HCT116 (cell line): ENCODE measurements around the gene PEX11G. TPM values are rescaled to one million over a fixed set of nuclear protein-coding genes. Genes with fewer than 3 reads are reported as not detected.

Experiments used
- ATAC-seq: fragments of 200-7000 bp; cut with Tn5 transposase; 2 replicates; pipeline ENCODE4 v1.9.1; 2020; ENCODE audit warnings: mild to moderate bottlenecking, moderate library complexity
- BruUV-seq: library from RNA; stranded (reverse); fragments of 400-500 nt; replicated peaks from 2 replicates; lab custom pipeline; 2021; lab: Mats Ljungman, UMichigan
- CTCF ChIA-PET: fragments of 300-600 bp; sonication (Branson Sonifier 250); formaldehyde crosslinking; loops from one replicate; lab custom pipeline; 2021; ENCODE audit warnings: antibody characterized with exemption; lab: Charles Lee
- POLR2A ChIA-PET: fragments of 300-600, 350-600 bp; sonication (Branson Sonifier 250); formaldehyde crosslinking; loops from one replicate; lab custom pipeline; 2021; ENCODE audit warnings: antibody characterized with exemption; lab: Charles Lee
- RAD21 ChIA-PET, 2 experiments: fragments of 300-600 bp; sonication (Branson Sonifier 250); formaldehyde crosslinking; loops; one replicate each; lab custom pipeline; 2023; ENCODE audit warnings: low total read pairs in 2 of 2; ENCODE audit not compliant: uncharacterized antibody in 2 of 2, unreplicated experiment in 2 of 2, low non-redundant PET in 1 of 2; lab: Charles Lee
- DNase-seq: peaks from one replicate; pipeline ENCODE4 v3.0.0-alpha.2; 2010; ENCODE audit warnings: low read depth, low spot score
- H2AFZ ChIP-seq: fragments of 200-600 bp; shearing (Covaris generic), sonication (generic); 2 replicates; pipeline ENCODE4 v1.6.1; 2017; ENCODE audit warnings: low read depth, mixed run types, mixed read lengths, antibody characterized with exemption, low read length; ENCODE audit not compliant: poor library complexity, severe bottlenecking
- H3K27ac ChIP-seq: 2 replicates; pipeline ENCODE4 v1.5.1; 2012; ENCODE audit warnings: low read depth, low read length
- H3K27me3 ChIP-seq: fragments of 200-600 bp; sonication (generic); 2 replicates; pipeline ENCODE4 v1.6.1; 2016; ENCODE audit warnings: mixed run types, low read length, mixed read lengths; ENCODE audit not compliant: insufficient read depth
- H3K36me3 ChIP-seq, 2 experiments: fragments of 200-500 bp in 1 of 2; fragments of 200-600 bp in 1 of 2; sonication (Bioruptor generic) in 1 of 2; sonication (generic) in 1 of 2; 2 replicates each; pipeline versions ENCODE4 v1.5.1 to v1.6.1; 2014 to 2016; ENCODE audit warnings: low read length in 2 of 2, inconsistent platforms in 1 of 2, mixed read lengths in 1 of 2, mixed run types in 1 of 2; ENCODE audit not compliant: insufficient read depth in 2 of 2, control insufficient read depth in 1 of 2
- H3K4me1 ChIP-seq, 2 experiments: fragments of 200-600 bp in 1 of 2; sonication (generic) in 1 of 2; 2 replicates each; pipeline versions ENCODE4 v1.5.1 to v1.6.1; 2012 to 2017; ENCODE audit warnings: low read length in 2 of 2, inconsistent platforms in 1 of 2, mild to moderate bottlenecking in 1 of 2, mixed read lengths in 1 of 2, mixed run types in 1 of 2, moderate library complexity in 1 of 2; ENCODE audit not compliant: insufficient read depth in 2 of 2, control insufficient read depth in 1 of 2
- H3K4me2 ChIP-seq: fragments of 200-600 bp; sonication (generic); 2 replicates; pipeline ENCODE4 v1.6.1; 2017; ENCODE audit warnings: mixed run types, low read length, mixed read lengths
- H3K4me3 ChIP-seq, 2 experiments: fragments of 200-600 bp in 1 of 2; sonication (generic) in 1 of 2; replicated peaks in 1 of 2; 2 replicates each; pipeline ENCODE4 v1.5.1; 2011 to 2016; ENCODE audit warnings: low read length in 2 of 2, control low read depth in 1 of 2, low read depth in 1 of 2, mild to moderate bottlenecking in 1 of 2, mixed read lengths in 1 of 2, mixed run types in 1 of 2
- H3K79me2 ChIP-seq: fragments of 200-600 bp; sonication (generic); 2 replicates; pipeline ENCODE4 v1.6.1; 2017; ENCODE audit warnings: mild to moderate bottlenecking, mixed run types, low read length, moderate library complexity, mixed read lengths; ENCODE audit not compliant: insufficient read depth
- H3K9ac ChIP-seq: fragments of 200-600 bp; sonication (generic); 2 replicates; pipeline ENCODE4 v1.6.1; 2016; ENCODE audit warnings: low read length, mixed read lengths
- H3K9me2 ChIP-seq: fragments of 200-600 bp; sonication (generic), shearing (Covaris generic); 2 replicates; pipeline ENCODE4 v1.6.1; 2017; ENCODE audit warnings: mixed run types, mild to moderate bottlenecking, moderate library complexity; ENCODE audit not compliant: insufficient read depth
- H3K9me3 ChIP-seq, 2 experiments: fragments of 200-500 bp in 1 of 2; fragments of 200-600 bp in 1 of 2; sonication (Bioruptor generic) in 1 of 2; sonication (generic) in 1 of 2; 2 replicates each; pipeline ENCODE4 v1.6.1; 2014 to 2017; ENCODE audit warnings: low read length in 2 of 2, mixed read lengths in 2 of 2, inconsistent platforms in 1 of 2, low read depth in 1 of 2, mild to moderate bottlenecking in 1 of 2, mixed run types in 1 of 2, moderate library complexity in 1 of 2; ENCODE audit not compliant: control insufficient read depth in 1 of 2, insufficient read depth in 1 of 2
- H4K20me1 ChIP-seq: fragments of 200-600 bp; sonication (generic), shearing (Covaris generic); 2 replicates; pipeline ENCODE4 v1.6.1; 2017; ENCODE audit warnings: mixed run types, mild to moderate bottlenecking, moderate library complexity; ENCODE audit not compliant: insufficient read depth
- CBX3 ChIP-seq: IDR thresholded peaks from 2 replicates; pipeline ENCODE4 v1.6.1; 2012; ENCODE audit warnings: low read depth
- EGR1 ChIP-seq: IDR thresholded peaks from 2 replicates; pipeline ENCODE4 v1.6.1; 2012; ENCODE audit warnings: low read depth
- ELF1 ChIP-seq: IDR thresholded peaks from 2 replicates; pipeline ENCODE4 v1.6.1; 2012; ENCODE audit warnings: low read depth, borderline replicate concordance
- JUND ChIP-seq: IDR thresholded peaks from 2 replicates; pipeline ENCODE4 v1.6.1; 2012
- POLR2AphosphoS5 ChIP-seq: IDR thresholded peaks from 2 replicates; pipeline ENCODE4 v1.6.1; 2011; ENCODE audit warnings: mild to moderate bottlenecking, low read depth, low read length, moderate library complexity
- SP1 ChIP-seq: IDR thresholded peaks from 2 replicates; pipeline ENCODE4 v1.6.1; 2012; ENCODE audit warnings: low read depth
- SRF ChIP-seq: IDR thresholded peaks from 2 replicates; pipeline ENCODE4 v1.6.1; 2012; ENCODE audit warnings: low read depth
- TCF7L2 ChIP-seq: IDR thresholded peaks from 2 replicates; pipeline ENCODE4 v1.7.0; 2011; ENCODE audit warnings: borderline replicate concordance, inconsistent platforms; ENCODE audit not compliant: insufficient read depth, insufficient read length; ENCODE audit errors: extremely low read depth
- YY1 ChIP-seq: IDR thresholded peaks from 2 replicates; pipeline ENCODE4 v1.6.1; 2011; ENCODE audit warnings: low read length, low read depth, moderate library complexity, mild to moderate bottlenecking; ENCODE audit not compliant: insufficient replicate concordance; ENCODE audit errors: extremely low read depth
- ZFX ChIP-seq: fragments of 450-650 bp; IDR thresholded peaks from 2 replicates; pipeline ENCODE4 v1.6.1; 2017
- intact Hi-C: fragments of 100-400 bp; cut with micrococcal nuclease; formaldehyde crosslinking; loops from 2 replicates; pipeline ENCODE4 v1.10.0; 2022
- total RNA-seq: library from RNA; stranded (reverse); gene quantifications from one replicate; pipeline ENCODE4 v1.2.1, GENCODE V29; 2021; ENCODE audit not compliant: unreplicated experiment
- TF ChIP-seq, protein P1 (sequence below): IDR thresholded peaks from 2 replicates; pipeline ENCODE4 v1.6.1; 2012
- TF ChIP-seq, protein P2 (sequence below): IDR thresholded peaks from 2 replicates; pipeline ENCODE4 v1.6.1; 2012

Gene PEX11G
- total RNA-seq, 1 experiment from 2014 or later: 6.4 TPM

DNA sequence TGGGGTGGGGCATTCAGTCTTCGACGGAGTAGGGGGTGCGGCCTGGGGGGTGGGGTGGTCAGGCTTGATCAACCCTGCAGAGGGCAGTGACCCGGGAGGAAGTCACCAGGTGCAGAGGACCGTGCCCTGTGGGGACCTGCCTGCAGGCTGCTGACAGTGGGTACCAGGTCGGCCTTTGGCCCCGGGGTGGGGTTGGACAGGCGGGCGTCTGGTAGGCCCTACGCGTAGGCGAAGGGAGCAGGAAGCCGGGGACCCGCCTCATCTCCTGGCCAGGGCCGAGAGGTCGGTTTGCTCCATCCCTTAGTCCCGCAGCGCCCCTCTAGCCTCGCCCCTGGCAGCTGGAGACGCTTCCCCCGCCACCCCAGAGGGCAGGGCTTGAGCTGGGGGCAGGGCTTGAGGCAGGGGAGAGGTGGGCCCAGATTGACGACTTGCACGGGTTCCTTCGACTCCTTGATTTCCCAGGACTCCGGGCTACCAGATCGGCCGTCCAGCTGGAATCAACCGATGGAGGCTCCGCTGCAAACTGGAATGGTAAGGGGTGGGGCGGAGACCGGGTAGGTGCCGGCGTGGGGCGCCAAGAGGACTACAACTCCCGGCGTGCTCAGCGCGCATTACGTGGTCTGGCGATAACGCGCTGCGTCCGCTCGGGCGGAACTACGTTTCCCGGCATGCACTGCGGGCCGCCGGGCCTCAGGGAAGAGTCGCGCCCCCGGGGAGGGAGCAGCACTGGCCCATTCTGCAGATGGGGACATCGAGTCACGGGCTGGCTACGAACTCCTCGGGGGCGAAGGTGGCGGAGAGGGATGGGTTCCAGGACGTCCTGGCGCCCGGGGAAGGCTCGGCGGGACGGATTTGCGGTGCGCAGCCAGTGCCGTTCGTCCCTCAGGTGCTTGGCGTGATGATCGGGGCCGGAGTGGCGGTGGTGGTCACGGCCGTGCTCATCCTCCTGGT lies 46.5 kb upstream of the PEX11G start, which contains the start of gene PNPLA6:
Gene PNPLA6 (plus strand): TSS at position 671 of the 951 bp plus-strand sequence. CDS start 72 bp downstream, at position 743.
- peak within 1 kb of the TSS; percentile 95 to 96 for H3K4me3 ChIP-seq
- CTCF ChIA-PET: interaction anchor here (1.9 kb wide), 2 partner anchors 33 to 181 kb away, joined by 8 to 10 read pairs; no protein-coding TSS in a partner anchor
- H3K4me1 ChIP-seq: peaks cover 4 to 30% of the 10 kb centered on the region in 2 experiments; a peak in 2 of 4 replicates
- DNase-seq: peak; percentile 81
- H3K9ac ChIP-seq: peak within 1 kb of the TSS; percentile 75
- peak within 1 kb of the TSS; percentile 94 for H3K4me2 ChIP-seq
- peak within 1 kb of the TSS; percentile 5 for H2AFZ ChIP-seq
- RAD21 ChIA-PET: no interaction called here
- intact Hi-C loops: loop anchor here (2.0 kb wide), 1 partner anchor 29 kb away; no protein-coding TSS in a partner anchor
- TF ChIP-seq ELF1 (no peak; the same call in 1 of the 2 replicates), POLR2AphosphoS5 (peak; percentile 76), CBX3 (peak; percentile 76; the same call in 1 of the 2 replicates), TCF7L2 (no peak), SRF (no peak; the same call in 1 of the 2 replicates), YY1 (peak; percentile 77), EGR1 (no peak), SP1 (peak; percentile 86), JUND (no peak), ZFX (peak; percentile 41; the same call in 1 of the 2 replicates)
- TF ChIP-seq, protein P1, sequence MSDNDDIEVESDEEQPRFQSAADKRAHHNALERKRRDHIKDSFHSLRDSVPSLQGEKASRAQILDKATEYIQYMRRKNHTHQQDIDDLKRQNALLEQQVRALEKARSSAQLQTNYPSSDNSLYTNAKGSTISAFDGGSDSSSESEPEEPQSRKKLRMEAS: peak; percentile 79
- TF ChIP-seq, protein P2, sequence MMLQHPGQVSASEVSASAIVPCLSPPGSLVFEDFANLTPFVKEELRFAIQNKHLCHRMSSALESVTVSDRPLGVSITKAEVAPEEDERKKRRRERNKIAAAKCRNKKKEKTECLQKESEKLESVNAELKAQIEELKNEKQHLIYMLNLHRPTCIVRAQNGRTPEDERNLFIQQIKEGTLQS: no peak
- POLR2A ChIA-PET: interaction anchor here (0.5 to 1.4 kb wide), 4 partner anchors 12 to 155 kb away, joined by 3 to 4 read pairs (median 3); no protein-coding TSS in a partner anchor
- no peaks in the 10 kb centered on the region for H3K9me3 ChIP-seq
- no peaks in the 10 kb centered on the region; the same call in 1 of the 2 replicates for H3K79me2 ChIP-seq
- BruUV-seq: no TSS peak
- H3K36me3 ChIP-seq: peaks cover 6 to 10% of the 10 kb centered on the region in 2 experiments; a peak in 3 of 4 replicates
- H3K9me2 ChIP-seq: no peaks in the 10 kb centered on the region
- peak; percentile 78 for ATAC-seq
- no peaks in the 10 kb centered on the region for H3K27me3 ChIP-seq
- peak within 1 kb of the TSS; percentile 81 for H3K27ac ChIP-seq
- H4K20me1 ChIP-seq: no peaks in the 10 kb centered on the region
